ENCODE data around the gene MED15.

MED15 gene

DNA sequence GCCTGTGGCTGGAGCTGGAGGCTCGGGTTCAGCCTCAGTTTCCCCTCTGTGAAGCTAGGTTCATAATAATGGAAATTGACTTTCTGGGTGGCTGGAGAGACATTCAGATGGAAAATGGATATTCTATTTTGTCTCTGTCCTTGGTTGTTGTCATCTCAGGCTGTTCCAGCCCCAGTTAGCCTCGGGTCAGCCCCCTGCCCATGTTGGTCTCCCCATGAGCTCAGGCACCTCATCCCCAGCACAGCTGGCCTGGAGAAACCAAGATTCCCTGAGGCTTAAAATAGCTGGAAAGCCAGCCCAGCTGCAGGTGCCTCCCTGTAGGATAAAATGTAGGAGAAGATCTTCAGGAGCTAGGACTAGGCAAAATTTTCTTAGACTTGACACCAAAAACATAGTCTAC lies 129.5 kb downstream of the MED15 start:
- H3K4me2 ChIP-seq (ENCODE audit: low read depth, low read length, poor library complexity, severe bottlenecking) = no peak overlapping the region
- H3K27me3 ChIP-seq (ENCODE audit: insufficient read depth, low read length, poor library complexity, severe bottlenecking) = no peaks in the 10 kb centered on the region
- H3K9me2 ChIP-seq (replicated peaks; ENCODE audit: low read depth, low read length) = no peaks in the 10 kb centered on the region
- H3K4me3 ChIP-seq (ENCODE audit: low read length, poor library complexity, severe bottlenecking) = no peak overlapping the region
- H3K9me3 ChIP-seq (ENCODE audit: insufficient read depth, low read depth, low read length) = no peaks in the 10 kb centered on the region
- TF ChIP-seq CTCF (conservative IDR thresholded peaks at IDR 0.05; ENCODE audit: low read length) = no peak
- TF ChIP-seq EZH2phosphoT487 (IDR thresholded peaks at IDR 0.05; ENCODE audit: borderline replicate concordance) = no peak
- H2AFZ ChIP-seq (ENCODE audit: low read length) = no peak overlapping the region
- no peak overlapping the region for H3K9ac ChIP-seq (ENCODE audit: low read depth, low read length, poor library complexity, severe bottlenecking)
- no peaks in the 10 kb centered on the region for H4K20me1 ChIP-seq (ENCODE audit: insufficient read depth, low read length, poor library complexity, severe bottlenecking)
- H3K4me1 ChIP-seq (ENCODE audit: insufficient read depth, low read length, poor library complexity, severe bottlenecking) = peaks cover 11% of the 10 kb centered on the region
- no peaks in the 10 kb centered on the region for H3K36me3 ChIP-seq (ENCODE audit: insufficient read depth, low read length)
- H3K79me2 ChIP-seq (ENCODE audit: insufficient read depth, low read length) = no peaks in the 10 kb centered on the region
- no peaks in the 10 kb centered on the region for H3F3A ChIP-seq (ENCODE audit: low read depth)
